COLO829 (cell line): ENCODE data around the gene METTL9.
A peak's percentile ranks its signal among the peaks of the same experiment; 100 is the strongest.
"Not testable (repeated sequence)": the region's sequence is repeated elsewhere in the genome, so short reads cannot be mapped to it uniquely, and the experiment has no call there.

ENCODE experiments used
- DNase-seq: peaks from one replicate; pipeline ENCODE4 v3.0.0; 2012; ENCODE audit warnings: low spot score

METTL9 gene

GRCh38 chr16:21663889-21664647 lies 64.7 kb downstream of the METTL9 start, which contains the start of gene OTOA:
OTOA (plus strand) TSS chr16:21663968; CDS start chr16:21678515, 14,547 bp downstream.
- no peak for DNase-seq

GRCh38 chr16:21664801-21665492 lies 65.6 kb downstream of the METTL9 start:
- no peak for DNase-seq

GRCh38 chr16:21666772-21667171 lies 67.4 kb downstream of the METTL9 start:
- DNase-seq = peak; percentile 77

- DNase-seq = no peak
Measured at GRCh38 chr16:21667575-21667974, 68.2 kb downstream of the METTL9 start.

GRCh38 chr16:21673469-21673868 lies 74.1 kb downstream of the METTL9 start:
- no peak for DNase-seq

GRCh38 chr16:21674456-21674855 lies 75.1 kb downstream of the METTL9 start:
- DNase-seq = not testable (repeated sequence)

GRCh38 chr16:21680714-21681113 lies 81.3 kb downstream of the METTL9 start:
- DNase-seq = not testable (repeated sequence)

- DNase-seq = no peak
Measured at GRCh38 chr16:21683184-21683583, 83.8 kb downstream of the METTL9 start.

GRCh38 chr16:21684199-21684598 lies 84.8 kb downstream of the METTL9 start:
- DNase-seq = peak; percentile 35

GRCh38 chr16:21685034-21685455 lies 85.7 kb downstream of the METTL9 start:
- no peak for DNase-seq

- no peak for DNase-seq
Measured at GRCh38 chr16:21689107-21689506, 89.7 kb downstream of the METTL9 start.

GRCh38 chr16:21690967-21691366 lies 91.6 kb downstream of the METTL9 start:
- DNase-seq = not testable (repeated sequence)

GRCh38 chr16:21694609-21695008 lies 95.2 kb downstream of the METTL9 start:
- DNase-seq = no peak

- DNase-seq = no peak
Measured at GRCh38 chr16:21697032-21697431, 97.7 kb downstream of the METTL9 start.

GRCh38 chr16:21698169-21699032 lies 99.0 kb downstream of the METTL9 start:
- DNase-seq = no peak

GRCh38 chr16:21701271-21701670 lies 101.9 kb downstream of the METTL9 start:
- DNase-seq = no peak

GRCh38 chr16:21702276-21702675 lies 102.9 kb downstream of the METTL9 start:
- no peak for DNase-seq

- DNase-seq = no peak
Measured at GRCh38 chr16:21703156-21703555, 103.8 kb downstream of the METTL9 start.

GRCh38 chr16:21703589-21704174 lies 104.3 kb downstream of the METTL9 start:
- DNase-seq = peak; percentile 23

GRCh38 chr16:21704266-21704665 lies 104.9 kb downstream of the METTL9 start:
- DNase-seq = no peak

GRCh38 chr16:21704733-21705132 lies 105.4 kb downstream of the METTL9 start:
- DNase-seq = no peak
